T-helper 22 cell (primary cell): ENCODE measurements around the gene ERCC5.

Experiments used
- DNase-seq: peaks from one replicate; pipeline ENCODE4 v3.0.0-alpha.2; 2020; ENCODE audit warnings: low read depth

ERCC5 gene

DNA sequence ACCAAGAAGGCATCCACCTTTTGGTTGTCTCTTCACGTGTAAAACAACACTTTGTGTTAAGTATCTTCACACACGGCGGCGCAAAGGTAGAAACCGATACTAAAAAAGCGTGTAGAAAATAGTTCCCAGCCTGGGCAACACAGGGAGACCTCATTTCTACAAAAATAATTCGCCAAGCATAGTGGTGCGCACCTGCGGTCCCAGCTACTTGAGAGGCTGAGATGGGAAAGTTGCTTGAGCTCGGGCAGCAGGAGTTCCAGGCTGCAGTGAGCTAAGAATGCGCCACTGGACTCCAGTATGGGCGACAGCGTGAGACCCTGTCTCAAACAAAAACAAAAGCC, 573 bp upstream of the ERCC5 start:
- DNase-seq, result no peak

DNA sequence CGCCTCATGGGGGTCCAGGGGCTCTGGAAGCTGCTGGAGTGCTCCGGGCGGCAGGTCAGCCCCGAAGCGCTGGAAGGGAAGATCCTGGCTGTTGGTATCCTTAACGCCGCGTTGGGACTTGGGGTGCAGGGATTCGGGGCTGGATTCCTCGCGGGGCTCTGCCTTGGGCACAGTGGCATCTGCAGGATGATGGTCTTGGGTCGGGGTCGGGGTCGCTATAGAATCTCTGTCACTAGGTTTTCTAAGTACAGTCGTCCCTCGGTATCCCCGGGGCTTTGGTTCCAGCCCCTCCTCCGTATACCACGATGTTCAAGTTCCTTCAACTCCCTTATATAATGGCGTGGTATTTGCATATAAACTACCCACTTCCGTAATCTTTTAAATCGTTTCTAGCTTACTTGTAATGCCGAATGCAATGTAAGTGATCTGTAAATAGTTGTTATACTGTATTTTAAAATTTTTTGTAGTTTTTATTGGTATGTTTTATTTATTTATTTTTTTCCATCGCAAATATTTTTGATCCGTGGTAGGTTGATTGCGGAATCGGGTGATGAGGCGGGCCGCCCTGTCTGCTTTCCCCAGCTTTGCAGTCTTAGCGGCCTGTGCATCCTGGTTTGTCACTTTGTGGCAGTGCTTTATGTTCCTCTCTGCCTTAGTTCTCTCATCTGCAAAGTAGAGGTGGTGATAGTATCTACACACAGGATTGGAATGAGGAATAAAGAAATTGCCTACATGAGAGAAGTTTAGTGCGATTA, 606 bp downstream of the ERCC5 start:
- peak; percentile 30 for DNase-seq

DNA sequence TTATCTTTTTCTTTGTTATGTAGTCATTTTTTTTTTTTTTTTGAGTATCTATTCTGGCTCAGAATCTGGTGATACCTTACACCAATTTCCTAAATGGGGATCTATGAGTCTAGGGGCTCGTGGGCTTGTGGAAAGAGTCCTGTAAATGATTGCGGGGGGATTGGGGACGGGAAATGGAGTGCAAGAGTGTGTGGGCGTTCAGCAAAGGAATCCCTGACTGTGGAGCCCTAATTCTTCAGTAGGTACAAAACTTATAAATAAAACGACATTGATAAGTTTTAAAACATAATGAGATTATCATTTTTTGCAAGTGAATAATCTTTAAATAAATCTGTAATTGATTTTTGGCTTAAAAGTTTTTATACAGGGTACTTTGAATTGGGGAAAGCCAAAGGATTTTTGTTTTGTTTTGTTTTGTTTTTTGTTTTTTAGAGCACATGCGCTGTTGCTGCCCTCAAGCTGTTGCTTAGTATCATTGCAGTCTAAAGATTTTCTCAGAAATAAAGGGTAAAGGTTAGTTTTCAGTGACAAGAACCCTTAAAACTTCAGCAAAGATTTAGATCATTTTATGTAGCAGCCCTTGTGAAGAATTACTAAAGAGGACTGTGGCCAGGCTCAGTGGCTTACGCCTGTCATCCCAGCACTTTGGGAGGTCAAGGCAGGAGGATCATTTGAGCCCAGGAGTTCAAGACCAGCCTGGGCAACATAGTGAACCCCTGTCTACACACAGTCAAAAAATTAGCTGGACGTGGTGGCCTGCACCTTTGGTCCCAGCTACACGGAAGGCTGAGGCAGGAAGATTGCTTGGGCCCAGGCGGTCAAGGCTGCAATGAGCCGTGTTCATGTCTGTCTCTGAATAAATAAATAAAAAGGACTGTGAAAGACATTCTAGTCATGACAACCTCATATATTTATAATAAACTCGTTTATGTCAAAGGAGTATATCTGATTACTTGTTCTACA, 1.7 kb downstream of the ERCC5 start:
- DNase-seq, result no peak

DNA sequence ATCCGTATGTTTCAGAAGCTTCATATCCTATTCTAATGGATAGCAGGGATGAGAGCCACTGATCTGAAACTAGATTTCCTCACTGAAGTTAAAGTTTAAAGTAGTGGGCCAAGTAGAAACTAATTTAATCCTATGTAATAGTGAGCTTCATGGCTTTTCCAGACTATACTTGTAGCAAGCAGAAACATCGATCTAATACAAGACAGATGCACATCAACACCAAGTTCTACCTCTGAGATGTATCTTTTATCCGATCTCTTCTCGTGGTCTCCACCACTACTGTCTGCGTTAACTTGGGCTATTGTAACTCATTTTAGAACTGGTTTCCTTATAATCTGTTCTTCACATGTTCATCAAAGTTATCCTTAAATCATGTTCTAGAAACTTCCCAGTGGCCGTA, 3.1 kb downstream of the ERCC5 start:
- DNase-seq, result no peak

DNA sequence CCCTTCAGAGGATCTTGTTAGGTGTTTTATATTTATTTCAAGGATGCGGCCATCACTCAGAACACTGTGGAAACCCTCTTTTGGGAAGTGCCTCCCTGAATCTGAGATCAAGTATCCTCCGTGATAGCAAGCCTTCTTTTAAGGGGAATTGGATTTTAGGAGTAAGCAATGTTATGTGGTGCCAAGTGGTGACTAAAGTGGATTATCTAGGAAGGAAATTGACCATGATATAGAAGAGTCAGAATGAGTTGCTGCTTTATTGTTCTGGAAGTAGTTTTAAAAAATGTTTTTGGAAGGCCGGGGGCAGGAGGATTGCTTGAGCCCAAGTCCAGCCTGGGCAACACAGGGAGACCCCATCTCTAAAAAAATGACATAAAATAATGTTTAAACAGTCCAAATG, 6.7 kb downstream of the ERCC5 start:
- no peak for DNase-seq

DNA sequence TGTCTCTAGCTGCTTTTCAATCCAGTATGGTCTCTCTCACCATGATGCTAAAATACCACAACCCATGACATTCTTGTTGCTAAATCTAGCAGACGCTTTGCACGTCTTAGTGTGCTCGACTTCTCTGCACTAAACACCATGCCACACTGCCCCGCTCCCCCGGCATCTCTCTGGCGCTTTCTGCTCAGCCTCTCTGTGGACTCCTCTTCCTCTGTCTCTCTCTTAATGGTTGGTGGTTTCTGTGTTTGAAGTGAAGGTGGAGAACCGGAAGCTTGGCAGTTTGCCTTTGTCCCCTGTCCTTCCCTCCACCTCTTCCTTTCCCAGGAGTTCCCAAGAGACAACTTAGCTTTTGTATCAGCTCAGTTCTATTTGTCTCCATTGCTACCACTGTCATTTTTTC, 8.8 kb downstream of the ERCC5 start:
- DNase-seq, result no peak

DNA sequence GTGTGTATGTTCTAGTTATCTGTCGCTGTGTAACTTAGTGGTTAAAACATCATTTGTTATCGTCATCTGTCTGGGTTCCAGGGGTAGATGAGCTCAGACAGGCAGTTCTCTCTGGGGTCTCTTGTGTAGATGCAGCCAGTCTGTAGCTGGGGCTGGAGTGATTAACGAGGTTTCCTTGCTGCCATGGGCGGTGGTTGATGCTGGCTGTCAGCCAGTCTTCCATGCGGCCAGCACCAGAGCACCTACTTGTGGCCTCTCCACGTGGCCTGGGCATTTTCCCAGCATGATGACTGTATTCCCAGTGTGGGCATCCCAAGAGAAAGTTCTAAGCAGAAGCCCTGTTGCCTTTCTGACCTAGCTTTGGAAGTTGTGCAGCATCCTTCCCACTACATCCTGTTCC, 10.7 kb downstream of the ERCC5 start:
- no peak for DNase-seq

DNA sequence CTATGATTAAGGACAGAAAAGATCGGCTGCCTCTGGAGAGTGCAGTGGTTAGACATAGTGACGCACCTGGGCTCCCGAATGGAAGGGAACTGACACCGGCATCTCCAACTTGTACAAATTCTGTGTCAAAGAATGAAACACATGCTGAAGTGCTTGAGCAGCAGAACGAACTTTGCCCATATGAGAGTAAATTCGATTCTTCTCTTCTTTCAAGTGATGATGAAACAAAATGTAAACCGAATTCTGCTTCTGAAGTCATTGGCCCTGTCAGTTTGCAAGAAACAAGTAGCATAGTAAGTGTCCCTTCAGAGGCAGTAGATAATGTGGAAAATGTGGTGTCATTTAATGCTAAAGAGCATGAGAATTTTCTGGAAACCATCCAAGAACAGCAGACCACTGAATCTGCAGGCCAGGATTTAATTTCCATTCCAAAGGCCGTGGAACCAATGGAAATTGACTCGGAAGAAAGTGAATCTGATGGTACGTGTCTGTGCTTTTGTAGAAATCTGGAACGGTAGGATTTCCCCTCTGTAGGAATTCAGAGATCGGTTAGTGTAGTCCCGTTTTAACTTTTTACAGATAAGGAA, 16.9 kb downstream of the ERCC5 start:
- no peak for DNase-seq

DNA sequence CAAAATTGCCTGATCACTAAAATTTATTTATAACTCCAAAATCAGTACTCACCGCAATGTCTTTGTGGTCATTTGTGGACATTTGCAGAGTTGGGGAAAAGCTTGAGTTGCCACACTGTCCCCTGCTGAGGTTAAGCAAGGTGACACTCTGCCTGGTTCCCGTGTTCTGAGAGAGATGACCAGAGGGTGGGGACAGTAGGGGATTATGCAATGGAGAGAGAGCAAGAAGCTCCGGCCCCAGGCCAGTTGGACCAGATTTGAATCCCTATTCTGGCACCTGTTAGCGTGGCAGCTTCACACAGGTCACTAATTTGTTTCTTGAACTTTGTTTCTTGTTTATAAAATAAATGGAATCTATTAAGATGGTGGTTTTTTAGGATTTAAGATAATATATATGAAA, 17.8 kb downstream of the ERCC5 start:
- no peak for DNase-seq

DNA sequence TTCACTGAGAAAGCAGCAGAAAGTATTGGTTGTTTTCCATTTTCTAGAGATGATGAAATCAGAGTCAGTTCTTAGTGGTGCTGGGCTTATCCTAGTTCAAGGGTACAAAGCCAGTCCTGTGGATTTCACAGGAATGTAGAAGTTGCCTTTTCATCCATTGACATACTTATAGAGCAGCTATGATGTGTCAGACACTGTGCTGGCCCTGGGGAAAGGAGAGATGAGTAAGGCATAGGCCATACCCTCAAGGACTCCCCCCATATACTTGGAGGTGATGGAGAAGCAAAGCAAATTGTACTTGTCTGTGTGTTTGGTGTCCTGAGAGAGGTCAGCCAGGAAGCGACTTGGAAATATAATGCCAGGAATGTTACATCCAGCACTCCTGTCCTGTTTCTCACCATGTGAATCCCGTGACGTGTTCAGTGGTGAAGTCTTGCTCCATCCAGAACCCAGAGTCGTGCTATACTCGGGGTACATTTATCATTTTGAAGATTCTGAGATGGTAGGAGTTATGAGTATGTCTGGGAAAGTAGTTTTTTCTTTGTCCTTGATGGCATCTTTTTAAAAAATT, 22.6 kb downstream of the ERCC5 start:
- no peak for DNase-seq

DNA sequence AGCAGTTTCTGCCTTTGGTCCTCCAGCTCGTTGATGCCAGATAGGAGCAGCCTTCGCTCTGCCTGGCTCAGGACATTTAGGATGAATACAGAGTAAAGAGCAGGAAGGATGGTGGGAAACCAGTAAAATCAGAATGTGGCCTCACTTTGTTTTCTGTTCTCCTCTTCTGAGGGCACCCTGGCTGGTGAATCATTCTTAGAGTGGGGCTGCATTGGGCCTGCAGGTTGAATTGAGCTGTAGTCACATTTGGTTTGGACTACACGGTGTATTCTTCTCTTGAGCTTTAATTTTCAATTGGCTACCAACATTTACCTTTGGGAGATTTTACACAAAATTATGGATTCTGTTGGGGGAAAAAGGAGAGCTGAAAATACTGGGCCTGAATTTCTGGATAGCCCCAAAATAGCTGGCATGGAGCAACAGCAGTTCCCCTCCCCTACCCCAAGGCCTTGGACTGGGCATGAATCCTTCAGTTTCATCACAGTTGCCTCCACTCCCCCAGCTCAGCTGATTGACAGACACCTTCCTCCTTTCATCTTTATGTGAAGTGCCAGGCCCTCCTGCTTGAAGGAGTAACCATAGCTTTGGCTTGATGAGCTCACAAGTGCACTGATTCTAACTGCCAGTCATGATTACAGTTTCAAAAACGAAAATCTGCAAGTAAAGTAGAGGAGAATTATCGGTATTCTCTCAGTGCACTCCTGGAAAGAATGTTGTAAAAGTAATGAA, 24.3 kb downstream of the ERCC5 start:
- no peak for DNase-seq

DNA sequence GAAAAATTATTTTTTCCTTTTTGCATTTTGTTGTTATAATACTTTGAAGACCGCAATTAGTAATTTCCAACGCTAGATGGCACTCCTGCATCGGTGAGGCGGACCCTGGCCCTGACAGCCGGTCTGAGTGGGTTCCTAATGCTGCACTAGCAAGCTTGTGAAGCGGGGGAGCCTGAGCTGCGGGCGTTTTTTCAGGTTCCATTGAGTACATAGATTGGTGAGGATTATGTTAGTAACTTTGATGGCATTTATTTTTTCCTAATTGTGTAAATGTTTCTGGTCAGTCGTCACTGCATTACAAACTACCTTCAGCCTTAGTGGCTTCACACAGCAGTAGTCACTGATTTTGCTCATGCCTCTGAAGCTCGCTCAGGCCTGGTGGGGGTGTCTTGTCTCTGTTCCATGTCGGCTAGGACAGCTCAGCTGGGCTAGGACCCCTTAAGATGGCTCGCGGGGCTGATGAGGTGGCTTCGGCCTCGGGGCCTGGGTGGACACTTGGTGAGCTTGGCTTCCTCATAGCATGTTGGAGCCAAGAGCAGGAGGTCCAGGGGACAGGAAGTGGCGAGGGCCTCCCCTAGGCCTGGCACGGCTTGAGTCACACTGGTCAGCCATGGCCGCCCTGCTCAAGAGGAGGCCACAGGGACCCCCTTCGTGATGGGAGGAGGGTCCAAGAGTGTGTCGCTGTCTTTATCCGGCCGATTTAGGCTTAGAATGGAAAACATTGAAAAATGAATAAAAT, 25.0 kb downstream of the ERCC5 start:
- peak; percentile 19 for DNase-seq

DNA sequence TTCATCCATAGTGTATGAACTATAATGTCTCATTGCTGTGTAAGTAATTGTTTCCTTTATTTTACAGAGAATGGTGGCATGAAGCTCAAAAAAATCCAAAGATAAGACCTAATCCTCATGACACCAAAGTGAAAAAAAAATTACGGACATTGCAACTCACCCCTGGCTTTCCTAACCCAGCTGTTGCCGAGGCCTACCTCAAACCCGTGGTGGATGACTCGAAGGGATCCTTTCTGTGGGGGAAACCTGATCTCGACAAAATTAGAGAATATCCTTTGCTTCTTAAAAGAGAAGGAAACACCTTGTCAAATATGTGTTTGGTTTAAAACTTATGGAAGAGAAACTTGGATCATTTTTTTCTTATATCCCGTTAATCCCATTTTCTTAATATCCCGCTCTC, 26.3 kb downstream of the ERCC5 start:
- DNase-seq, result no peak

DNA sequence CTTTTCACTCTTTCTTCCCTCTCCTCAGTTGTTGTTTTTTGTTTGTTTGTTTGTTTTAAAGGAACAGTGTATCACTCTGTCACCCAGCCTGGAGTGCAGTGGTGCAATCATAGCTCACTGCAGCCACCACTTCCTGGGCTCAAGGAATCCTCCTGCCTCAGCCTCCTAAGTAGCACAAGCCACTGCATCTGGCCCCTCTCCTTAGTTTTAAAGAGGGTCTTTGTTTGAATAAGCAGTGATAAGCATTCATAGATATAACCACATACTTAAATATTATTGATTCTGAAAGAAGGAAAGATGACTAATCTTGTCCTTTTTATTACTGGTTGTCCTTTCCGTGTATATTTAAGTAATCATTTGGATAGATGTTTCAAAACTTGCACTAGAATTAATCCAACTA, 26.7 kb downstream of the ERCC5 start:
- DNase-seq, result no peak

DNA sequence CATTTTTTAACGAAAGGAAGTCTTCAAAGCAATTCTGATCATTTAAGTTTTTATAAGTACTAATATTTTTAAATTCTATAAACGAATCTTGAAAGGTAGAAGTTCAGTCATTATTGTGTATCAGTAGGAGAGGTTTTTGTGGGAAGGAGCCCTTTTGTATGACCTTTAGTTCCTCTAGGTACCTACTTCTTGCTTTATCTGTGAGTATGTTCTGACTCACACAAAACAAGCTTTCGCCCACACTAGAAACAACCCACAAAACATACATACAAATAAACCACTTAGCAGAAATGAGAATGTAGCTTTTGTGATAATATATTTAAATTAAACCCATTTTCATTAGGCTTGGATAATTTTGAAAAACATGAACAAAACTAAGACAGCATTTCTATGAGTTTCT, 27.8 kb downstream of the ERCC5 start:
- DNase-seq, result no peak

DNA sequence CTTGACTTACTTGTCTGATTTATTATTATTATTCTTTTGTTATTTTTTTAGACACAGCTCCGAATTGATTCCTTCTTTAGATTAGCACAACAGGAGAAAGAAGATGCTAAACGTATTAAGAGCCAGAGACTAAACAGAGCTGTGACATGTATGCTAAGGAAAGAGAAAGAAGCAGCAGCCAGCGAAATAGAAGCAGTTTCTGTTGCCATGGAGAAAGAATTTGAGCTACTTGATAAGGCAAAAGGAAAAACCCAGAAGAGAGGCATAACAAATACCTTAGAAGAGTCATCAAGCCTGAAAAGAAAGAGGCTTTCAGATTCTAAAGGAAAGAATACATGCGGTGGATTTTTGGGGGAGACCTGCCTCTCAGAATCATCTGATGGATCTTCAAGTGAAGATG, 29.4 kb downstream of the ERCC5 start:
- DNase-seq, result no peak

DNA sequence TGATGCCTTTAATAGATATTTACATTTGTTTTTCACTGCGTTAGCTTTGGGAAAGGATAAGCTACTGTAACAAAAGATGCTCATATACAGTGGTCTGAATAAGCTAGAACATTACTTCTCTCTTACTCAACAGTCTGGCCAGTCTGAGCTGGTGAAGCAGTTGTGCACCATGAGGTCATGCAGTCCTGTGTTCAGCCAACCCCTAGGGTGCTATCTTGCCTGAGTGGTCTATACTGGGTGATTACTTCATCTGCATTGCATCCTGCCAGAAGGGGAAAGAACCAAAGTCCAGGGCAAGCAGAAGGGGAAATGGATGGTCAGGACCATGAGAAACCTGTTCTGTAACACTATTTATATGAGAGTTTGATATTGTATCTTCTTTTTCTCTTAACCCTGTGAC, 31.5 kb downstream of the ERCC5 start:
- DNase-seq, result no peak

DNA sequence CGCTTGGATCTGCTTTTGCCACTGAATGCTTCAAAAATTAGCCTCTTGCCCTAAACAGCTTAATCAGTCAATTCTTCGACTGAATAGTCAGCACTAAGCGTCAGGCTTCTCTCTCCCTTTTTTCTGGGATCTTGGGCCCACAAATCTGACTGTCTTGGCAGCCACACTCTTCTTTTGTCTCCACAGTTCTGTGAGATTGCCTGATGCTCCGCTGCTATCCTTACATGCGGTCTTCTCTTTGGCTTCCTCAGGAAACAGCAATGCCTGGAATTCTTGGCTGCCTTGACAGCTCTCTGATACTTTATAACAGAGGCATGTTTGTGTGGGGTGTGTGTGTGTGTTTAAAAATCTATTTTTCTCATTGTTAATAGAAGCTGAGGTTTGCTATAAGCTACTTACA, 32.6 kb downstream of the ERCC5 start:
- DNase-seq, result no peak

DNA sequence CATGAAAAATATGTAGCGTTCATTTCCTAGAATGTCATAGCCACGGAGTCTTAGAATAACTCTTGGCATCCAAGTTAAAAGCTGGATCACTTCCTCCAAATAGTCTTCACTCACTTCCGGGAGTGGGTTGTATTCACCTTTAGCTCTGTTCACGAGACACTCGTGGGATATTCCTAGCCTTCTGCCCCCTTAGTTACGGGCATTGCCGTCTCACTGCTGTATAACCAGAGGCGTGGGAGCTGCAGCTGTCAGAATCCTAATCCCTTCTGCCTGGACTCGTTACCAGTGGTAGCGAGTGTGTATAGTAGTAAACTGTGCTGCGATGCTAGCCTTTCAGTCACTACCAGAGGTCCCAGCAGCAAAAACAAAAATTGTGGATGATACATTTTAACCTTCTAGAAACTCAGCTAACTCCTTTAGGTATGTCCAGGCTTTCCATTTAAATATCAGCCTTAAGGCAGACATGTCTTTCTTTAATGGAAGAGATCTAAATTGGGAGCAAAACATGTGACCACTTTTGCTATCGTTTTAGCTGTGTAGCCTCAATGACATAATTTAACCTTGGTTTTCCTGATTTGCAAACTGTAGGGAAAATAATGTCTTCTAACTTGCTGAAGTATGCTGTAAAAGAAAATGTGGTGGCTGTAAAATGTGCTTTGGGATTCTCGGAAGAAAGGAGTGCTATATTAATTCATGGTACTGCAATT, 34.1 kb downstream of the ERCC5 start:
- no peak for DNase-seq

DNA sequence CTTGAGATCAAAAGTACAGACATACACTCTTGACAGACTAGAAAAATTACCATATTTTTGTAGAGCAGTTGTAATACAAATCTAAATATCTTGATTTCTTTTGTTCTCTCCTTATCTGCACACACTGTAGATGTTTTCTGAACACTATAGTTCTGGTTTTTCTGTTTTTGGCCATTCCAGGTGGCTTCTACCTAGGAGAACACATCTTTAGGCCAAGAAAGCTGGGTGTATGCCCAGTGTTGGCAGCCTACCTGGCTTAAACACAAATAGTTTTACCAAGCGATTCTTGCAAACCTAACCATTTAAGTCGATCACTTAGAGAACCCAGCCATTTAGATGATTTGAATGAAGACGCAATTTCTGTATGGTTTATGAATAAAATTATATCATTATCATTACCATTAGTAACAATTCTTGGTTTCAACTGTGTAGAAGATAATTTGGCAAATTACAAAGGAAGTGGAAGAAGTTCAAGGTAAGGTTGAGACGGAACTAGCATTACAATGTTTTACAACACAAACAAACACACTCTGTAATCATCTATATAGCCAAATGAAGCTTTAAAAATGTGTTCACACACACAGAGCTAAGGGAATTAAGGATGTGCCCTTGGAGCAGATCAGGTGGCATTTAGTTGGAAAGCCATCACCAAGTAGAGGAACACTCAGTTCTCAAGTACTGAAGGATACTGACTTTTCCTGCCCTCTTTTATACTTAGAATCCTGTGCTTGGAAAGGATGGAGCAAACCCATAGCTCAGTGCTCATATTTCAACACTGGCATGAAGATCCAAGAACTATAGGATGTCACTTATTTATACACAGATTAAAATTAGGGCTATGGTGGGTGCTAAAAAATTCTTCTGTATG, 36.2 kb downstream of the ERCC5 start:
- DNase-seq, result no peak
